Stomach (tissue), 4 donors: ENCODE measurements around the gene OGFOD2.

ENCODE experiments used
- CTCF ChIP-seq, 7 experiments: fragments of 450-650 bp in 4 of 7; fragments of 200-600 bp in 3 of 7; sonication (generic) in 3 of 7; IDR thresholded peaks; one replicate each; pipeline ENCODE4 v1.5.1; 2016 to 2019; ENCODE audit warnings: antibody characterized with exemption in 7 of 7, control low read depth in 2 of 7, mild to moderate bottlenecking in 1 of 7
- EP300 ChIP-seq: sonication (generic); formaldehyde crosslinking; IDR thresholded peaks from one replicate; pipeline ENCODE4 v1.6.1; 2017; ENCODE audit warnings: antibody characterized with exemption
- POLR2AphosphoS5 ChIP-seq, 3 donors: sonication (generic); formaldehyde crosslinking; IDR thresholded peaks; one replicate each; pipeline ENCODE4 v1.6.1; 2016; ENCODE audit warnings: antibody characterized with exemption in 3 of 3

- TF ChIP-seq CTCF (IDR thresholded peaks at IDR 0.05): no peak
- TF ChIP-seq EP300: no peak
- no peak for TF ChIP-seq POLR2AphosphoS5 (IDR thresholded peaks at IDR 0.05)
Observed at GRCh38 chr12:123019841-123020138, 44.7 kb downstream of the OGFOD2 start.
